HG03442 (cell line): ENCODE data around the gene PLPP7.
"Not testable (repeated sequence)": the region's sequence is repeated elsewhere in the genome, so short reads cannot be mapped to it uniquely, and the experiment has no call there.

Experiments used
- ATAC-seq: cut with Tn5 transposase; IDR thresholded peaks from one replicate; pipeline ENCODE4 v1.9.1; 2021; ENCODE audit warnings: mild to moderate bottlenecking, moderate library complexity; ENCODE audit not compliant: unreplicated experiment

PLPP7 gene

GRCh38 chr9:131289301-131290035 lies at the start of gene PLPP7:
TSS of gene PLPP7 (plus strand) at chr9:131289723. CDS start at chr9:131289998, 275 bp downstream.
- no peak for ATAC-seq

- no peak for ATAC-seq
Observed at GRCh38 chr9:131240047-131240921, 49.2 kb upstream of the PLPP7 start.

- not testable (repeated sequence) for ATAC-seq
Observed at GRCh38 chr9:131244331-131244730, 45.2 kb upstream of the PLPP7 start.

GRCh38 chr9:131246618-131247017 lies 42.9 kb upstream of the PLPP7 start:
- ATAC-seq, result no peak

- no peak for ATAC-seq
Observed at GRCh38 chr9:131252120-131252519, 37.4 kb upstream of the PLPP7 start.

- no peak for ATAC-seq
Observed at GRCh38 chr9:131253891-131254491, 35.5 kb upstream of the PLPP7 start.

- no peak for ATAC-seq
Observed at GRCh38 chr9:131254626-131255025, 34.9 kb upstream of the PLPP7 start.

GRCh38 chr9:131255676-131256197 lies 33.8 kb upstream of the PLPP7 start:
- no peak for ATAC-seq

GRCh38 chr9:131257266-131258025 lies 32.1 kb upstream of the PLPP7 start:
- ATAC-seq, result no peak

- no peak for ATAC-seq
Observed at GRCh38 chr9:131258186-131258585, 31.3 kb upstream of the PLPP7 start.

GRCh38 chr9:131258698-131259431 lies 30.7 kb upstream of the PLPP7 start:
- ATAC-seq, result no peak

GRCh38 chr9:131259432-131259898 lies 30.1 kb upstream of the PLPP7 start:
- ATAC-seq, result no peak

- ATAC-seq, result no peak
Observed at GRCh38 chr9:131259916-131260597, 29.5 kb upstream of the PLPP7 start.

GRCh38 chr9:131260751-131261452 lies 28.6 kb upstream of the PLPP7 start:
- no peak for ATAC-seq

- ATAC-seq, result no peak
Observed at GRCh38 chr9:131262327-131263032, 27.0 kb upstream of the PLPP7 start.

- not testable (repeated sequence) for ATAC-seq
Observed at GRCh38 chr9:131263033-131263343, 26.5 kb upstream of the PLPP7 start.

- ATAC-seq, result no peak
Observed at GRCh38 chr9:131263701-131264100, 25.8 kb upstream of the PLPP7 start.

GRCh38 chr9:131264231-131264630 lies 25.3 kb upstream of the PLPP7 start:
- no peak for ATAC-seq
